Activated gamma-delta T cell treated with anti-CD3 and anti-CD28 coated beads, Interleukin-2, amount 50 U/mL, for 16 hours (primary cell): ENCODE data around the gene PRKAR1B.

ENCODE experiments used
- DNase-seq: peaks from one replicate; pipeline ENCODE4 v3.0.0-alpha.2; 2020; ENCODE audit warnings: low read depth

The PRKAR1B gene

DNA sequence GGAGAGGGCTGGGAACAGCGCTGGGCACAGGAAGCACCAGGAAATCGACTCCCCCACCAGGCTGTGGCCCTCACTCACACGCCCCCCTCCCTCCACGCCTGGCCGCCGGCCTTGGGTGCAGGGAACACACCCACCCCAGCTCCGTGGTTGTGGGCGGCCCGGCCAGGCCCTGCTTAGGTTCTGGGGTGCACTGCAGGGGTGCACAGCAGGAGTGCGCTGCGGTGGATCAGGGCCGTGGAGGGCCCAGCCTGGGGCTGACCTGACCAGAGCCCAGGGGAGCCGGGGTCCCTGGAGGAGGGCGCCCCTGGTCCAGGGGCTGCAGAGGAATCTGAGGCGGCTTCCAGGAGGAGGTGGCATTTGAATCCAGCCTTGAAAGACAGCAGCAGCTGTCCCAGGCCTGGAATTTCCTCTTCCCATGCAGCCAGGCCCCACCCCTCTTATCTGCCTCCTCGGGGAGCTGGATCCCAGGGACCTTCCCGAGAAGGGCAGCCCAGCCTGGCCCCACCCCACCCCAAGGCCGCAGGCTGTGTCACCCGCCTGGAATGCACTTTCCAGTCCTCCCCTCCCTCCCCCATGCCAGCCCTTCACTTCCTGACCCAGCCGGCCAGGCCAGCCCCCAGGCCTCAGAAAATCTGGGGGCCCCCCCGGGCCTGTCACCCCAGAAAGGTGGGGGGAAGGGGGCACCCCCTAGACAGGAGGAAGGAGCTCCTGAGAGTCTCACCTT lies 189.0 kb downstream of the PRKAR1B start:
- no peak for DNase-seq

DNA sequence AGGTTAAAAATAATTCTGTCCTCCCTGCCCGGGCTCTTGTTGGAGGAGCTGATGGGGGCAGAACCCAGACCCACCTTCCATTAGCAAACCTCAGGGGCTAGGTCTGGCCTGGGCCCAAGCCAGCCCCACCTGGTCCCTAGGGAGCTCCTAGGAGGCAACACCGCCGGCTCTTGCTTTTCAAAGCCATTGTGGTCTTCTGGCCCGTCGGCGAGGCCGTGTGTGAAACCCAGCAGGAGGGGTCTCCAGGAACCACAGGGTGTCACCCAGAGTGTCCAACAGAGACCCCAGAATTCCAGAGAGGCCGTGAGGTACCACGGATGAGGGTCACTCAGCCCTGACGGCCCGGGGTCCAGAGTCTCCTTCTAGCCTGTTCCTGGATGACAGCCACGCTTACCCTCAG lies 190.8 kb downstream of the PRKAR1B start:
- DNase-seq = no peak

DNA sequence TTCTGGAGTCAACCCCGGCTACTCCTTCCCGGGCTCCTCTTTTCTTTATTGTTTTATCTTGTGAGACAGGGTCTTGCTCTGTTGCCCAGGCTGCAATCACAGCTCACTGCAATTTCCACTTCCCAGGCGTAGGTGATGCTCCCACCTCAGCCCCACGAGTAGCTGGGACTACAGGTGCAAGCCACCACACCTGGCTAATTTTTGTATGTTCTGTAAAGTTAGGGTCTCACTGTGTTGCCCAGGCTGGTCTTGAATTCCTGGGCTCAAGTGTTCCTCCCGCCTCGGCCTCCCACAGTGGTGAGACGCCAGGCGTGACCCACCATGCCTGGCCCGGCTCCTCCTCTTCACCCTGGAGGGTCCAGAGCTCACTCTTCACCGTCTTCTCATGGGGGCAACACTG lies 192.1 kb downstream of the PRKAR1B start:
- no peak for DNase-seq

DNA sequence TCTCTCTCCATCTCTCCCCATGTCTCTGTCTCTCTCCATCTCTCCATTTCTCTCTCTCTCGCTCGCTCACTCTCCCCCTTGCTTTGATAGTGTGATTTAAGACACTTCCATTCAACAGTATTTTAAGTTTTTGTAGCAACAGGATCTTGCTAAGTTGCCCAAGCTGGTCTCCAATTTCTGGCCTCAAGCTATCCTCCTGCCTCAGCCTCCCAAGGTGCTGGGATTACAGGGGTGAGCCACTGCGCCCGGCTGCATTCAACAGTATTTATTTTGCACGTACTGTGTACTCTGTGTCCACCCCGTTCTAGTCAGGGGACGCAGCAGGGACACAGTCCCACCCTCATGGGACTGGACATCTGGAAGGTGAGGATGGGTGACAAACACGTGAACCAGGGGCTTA lies 193.0 kb downstream of the PRKAR1B start:
- no peak for DNase-seq

DNA sequence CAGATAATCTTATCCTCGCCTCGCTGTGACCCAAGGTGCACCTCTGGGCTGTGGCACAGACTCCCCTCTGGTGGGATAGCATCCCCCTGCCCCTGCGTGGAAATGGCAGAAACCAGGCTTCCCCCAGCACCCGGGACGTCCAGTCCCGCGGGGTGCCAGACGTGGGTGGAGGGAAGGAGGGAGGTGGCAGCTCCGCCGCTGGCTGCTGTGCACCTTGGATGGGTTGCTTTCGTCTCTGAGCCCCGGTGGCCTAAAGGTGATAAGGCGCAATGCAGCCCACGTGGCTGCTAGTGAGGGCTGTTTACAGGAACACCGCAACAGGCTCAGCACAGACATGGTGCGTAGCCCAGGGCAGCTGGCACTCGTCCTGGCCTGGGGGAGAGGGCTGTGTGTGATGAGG lies 193.8 kb downstream of the PRKAR1B start:
- DNase-seq = no peak

DNA sequence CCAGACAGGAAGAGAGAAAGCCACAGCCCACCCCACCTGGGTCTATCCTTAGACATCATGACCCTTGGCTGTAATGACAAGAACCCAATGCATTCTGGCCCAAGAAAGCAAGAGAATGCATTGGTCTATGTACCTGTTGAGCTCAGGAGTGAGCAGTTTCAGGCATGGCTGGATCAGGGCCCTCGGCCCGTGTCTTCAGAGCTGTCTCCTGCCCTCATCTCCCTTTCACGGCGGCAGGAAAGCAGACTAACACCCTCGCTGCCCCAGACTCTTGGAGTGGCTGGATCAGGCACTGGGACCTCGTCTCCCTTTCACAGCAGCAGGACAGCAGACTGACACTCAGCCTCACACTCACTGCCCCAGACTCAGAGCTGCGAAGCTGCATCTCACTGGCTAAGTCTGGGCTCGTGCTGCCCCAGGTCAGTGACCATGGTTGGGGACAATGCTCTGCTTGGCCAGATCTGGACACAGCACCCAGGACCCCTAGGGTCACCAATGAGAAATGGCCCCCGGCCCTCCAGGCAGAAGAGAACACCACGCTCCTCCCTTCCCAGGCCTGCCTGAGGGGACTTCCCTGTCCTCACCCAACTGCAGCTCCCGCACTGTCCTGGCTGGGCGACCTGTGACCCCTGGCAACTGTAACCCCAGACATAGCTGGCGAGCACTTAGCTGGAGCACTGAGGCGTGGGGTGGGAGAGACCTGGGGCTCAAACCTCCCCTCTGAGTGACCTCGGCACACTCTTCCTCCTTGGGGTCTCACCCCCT lies 194.5 kb downstream of the PRKAR1B start:
- no peak for DNase-seq

DNA sequence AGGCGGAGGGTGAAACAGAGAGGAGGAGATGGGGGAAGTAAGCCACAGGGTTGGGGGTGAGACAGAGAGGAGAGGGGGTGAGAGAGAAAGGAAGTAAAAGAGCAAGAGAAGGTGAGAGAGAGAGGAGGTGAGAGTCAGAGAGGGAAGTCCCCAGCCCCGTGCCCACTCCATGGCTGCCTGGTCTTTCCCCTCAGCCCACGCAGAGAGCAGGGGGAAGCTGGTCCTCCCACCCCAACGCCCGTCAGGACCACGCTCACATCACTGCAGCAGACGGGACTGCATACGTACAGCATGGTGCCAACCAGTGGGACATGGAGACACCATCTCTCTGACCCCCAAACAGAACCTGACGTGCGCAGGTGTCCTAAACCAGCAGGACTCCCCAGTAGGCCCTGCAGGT lies 195.3 kb downstream of the PRKAR1B start:
- DNase-seq = no peak

DNA sequence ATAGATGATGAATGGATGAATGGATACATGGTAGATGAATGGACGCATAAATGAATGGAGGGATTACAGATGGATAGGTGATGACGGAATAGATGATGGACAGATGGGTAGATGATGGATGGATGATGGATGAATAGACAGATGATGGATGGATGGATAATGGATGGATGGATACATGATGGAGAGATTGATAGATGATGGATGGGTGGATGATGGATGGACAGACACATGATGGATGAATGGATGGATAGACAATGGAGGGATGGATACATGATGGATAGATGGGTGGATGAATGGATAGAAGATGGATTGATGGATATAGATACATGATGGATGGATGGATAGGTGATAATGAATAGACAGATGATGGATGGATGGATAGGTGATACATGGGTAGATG lies 198.6 kb downstream of the PRKAR1B start:
- no peak for DNase-seq

DNA sequence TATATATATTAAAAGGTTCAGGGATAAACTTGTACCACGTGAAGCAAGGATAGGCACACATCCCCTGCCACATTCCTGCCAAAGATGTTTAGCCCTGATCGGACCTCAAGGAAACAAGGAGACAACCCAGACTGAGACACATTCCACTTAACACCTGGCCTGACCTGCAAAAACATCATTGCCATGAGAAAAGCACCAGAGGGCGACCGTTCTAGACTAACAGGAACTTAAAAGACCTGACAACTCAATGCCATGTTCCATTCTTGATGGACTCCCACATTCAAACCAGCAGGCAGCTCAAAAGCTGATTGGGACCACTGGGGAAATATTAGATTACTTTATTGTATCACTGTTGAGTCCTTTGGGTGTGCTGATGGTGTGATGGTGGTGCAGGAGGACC lies 199.4 kb downstream of the PRKAR1B start:
- DNase-seq = no peak

DNA sequence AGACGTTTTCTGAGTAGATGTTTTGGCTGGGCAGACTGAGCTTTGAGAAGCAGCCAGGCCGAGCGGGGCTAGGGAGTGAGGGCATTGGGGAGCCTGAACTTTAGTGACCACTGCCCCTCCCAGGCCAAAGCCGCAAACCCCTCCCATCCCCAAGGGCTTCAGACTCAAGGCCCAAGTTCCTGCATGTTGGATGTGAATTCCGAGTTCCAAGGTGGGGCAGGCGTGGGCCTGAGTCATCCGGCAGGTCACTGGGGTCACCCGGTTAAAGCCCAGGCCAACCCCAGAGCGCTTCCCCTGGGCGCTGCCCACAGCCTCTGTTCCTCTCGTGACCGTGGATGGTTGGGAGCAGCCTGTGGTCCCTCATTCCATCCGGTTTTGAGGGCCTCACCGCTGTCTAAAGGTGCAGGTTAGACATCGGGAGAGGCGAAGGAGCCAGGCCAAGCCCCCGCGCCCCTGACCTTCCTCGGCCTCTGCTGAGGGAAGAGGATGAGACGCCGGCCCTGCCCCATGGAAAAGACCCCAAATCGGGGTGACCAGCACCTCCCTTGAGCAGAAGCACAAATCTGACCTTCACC lies 200.5 kb downstream of the PRKAR1B start:
- DNase-seq = no peak

DNA sequence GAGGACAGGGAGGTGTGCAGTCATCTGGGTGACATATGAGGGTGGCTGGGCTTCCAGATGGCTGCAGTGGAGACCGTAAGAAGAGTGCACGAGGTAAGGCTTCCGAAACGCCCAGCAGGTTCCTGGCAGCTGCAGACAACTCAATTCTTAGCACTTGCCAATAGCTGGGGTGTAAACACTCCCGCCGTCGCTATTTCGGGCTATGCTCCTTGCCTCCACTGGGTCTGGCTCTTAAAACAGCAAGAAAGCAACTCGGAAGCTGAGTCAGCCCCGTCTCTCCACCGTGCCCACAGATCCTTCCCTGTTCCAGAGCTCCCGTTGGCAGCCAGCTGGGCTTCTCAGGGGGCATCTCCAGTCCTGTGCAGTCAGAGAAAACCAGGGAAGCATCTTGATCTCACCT lies 201.3 kb downstream of the PRKAR1B start:
- DNase-seq = no peak

DNA sequence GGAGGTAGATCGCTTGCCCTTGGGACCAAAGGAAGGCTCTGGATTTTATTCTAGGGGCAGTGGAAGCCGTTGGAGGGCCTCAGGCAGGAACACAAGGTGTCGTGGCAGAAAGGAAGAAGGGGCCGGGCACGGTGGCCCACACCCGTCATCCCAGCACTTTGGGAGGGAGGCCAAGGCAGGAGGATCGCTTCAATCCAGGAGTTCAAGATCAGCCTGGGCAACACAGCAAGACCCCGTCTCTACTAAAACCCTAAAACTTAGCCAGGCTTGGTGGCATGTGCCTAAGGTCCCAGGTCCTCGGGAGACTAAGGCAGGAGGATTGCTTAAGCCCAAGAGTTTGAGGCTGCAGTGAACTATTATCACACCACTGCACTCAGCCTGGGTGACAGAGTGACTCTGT lies 202.3 kb downstream of the PRKAR1B start:
- no peak for DNase-seq

DNA sequence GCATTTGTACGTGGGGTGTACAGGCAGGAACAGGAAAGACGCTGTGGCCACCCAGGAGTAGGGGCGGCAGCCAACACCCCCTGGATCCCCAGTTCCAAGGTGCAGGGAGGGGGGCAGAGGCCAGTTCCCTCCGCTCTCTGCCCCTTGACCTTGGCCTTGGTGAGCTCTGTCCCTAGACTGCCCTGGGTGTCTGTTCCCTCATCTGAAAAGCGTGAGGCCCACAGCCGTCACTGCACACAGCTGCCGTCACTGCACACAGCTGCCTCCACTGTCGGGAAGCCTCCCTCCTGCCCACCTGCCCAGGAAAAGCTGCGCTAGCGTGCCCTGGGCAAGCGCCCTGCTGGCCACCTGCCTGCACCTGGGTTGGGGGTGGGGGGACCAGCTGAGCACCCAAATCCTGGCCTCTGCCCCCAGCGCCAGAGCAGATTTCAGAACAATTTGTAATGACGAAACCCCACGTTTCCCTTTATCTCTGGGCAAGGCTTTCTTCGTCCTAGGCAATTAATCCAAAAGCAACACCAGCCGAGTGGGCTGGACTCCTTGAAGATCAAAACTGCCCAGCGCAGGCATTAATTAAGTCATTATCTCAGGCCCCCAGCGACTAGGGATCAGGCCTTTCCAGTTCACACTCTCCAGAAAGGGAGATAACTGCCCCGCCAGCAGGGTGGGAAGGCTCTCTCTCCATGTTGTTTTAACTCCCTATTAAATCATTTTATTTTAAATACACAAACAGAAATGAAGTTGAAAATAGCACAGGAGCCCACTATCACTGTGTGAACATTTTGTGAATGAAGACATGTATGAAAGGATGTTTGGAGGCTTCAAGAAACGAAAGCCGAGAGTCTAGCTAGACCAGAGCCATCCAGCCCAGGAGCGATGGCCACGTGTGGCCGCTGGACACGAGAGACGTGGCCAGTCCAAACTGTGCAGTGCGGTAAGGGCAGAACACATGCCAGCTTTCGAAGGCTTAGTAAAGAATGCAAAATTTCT lies 203.4 kb downstream of the PRKAR1B start:
- DNase-seq = no peak

DNA sequence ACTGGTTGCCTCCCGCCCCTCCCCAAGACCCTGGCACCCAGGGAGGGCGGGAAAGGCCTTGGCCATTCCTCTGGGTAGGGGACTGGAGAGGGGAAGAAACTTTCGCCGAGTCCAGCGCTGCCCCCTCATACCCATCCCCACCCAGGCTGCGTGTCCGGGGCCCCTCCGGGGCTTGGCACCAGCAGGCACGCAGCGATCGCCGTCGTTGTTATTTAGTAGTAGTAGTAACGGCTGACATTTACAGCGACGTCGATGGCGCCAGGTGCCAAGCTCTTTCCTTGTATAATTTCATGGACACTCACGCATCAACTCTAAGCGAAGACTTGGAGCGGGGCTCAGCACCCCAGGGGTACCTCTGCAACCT lies 204.1 kb downstream of the PRKAR1B start:
- DNase-seq = no peak

DNA sequence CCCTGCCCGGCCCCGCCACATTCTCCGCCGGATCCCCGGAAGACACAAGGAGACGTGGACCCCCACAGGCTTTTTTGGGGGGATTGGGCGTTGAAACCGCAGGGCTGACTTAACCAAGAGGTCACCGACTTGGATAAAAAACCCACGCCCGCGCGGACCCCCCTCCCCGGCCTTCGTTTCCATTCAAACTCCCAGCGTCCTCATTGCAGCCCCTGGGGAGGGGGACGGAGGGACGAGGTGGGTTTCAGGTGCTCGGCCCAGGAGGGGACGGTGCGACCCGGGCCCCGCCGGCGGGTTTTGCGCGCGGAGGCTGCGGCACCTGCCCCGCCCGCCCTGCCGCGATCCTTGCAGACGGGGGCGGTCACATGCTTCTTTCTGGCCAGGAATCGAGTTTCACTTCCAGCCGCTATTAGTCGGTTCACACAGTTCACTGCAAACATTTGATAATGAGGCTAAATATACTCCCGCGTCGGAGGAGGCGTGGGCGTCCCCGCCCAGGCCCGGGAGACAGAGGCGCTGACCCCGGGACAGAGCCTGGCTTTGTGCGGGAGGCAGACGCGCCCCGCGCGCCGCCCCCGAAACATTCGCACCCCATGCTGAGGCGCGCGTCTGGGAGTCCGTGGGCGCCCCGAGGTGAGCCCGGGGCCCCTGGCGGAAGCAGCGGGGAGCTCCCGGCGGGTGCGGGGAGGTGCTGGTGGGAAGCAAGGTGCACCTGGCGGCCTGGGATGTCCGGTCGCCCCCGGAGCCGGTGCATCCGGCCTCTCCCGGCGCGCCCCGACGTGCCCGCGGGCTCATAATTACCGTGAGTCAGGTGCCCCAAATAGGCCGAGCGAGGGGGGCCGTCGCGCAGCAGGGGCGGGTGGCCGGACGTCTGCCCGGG lies 204.8 kb downstream of the PRKAR1B start:
- DNase-seq = no peak

DNA sequence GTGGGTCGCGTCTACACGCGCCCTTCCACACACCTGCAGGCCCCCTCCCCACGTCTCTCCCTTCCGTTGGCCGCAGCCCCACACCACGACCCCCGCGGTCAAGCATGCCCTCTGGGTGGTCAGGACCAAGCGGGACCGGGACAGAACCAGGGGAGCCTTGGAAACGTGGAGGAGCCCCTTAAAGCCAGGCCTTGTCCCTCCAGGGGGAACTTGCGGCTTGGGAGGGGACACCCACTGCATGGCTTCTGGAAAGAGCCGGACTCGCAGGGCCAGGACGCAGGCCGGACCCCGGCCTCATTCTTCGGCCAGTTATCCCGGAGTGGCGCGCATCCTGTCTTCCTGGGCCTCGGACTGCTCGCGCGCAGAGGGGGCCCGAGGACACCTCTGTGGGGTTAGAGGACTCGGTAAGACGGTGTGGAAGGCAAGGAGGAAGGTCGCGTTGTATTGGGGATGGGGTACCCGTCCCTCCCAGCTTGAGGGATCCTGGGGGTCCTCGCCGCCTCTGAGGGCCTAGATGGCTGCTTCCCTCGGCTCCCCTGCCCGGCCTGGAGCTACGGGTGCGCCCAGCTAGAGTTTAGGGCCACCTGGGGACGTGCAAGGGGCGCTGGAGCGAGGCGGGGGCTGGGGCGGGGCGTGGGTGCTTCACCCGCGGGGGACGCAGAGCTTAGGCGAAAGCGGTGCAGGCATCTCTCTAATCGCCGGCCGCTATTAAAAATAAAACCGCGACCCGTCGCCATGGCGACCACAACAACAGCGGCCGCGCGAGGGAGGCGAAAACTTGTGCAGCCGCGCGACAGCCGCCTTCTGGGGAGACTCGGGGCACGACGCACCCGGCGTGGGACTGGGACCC lies 205.6 kb downstream of the PRKAR1B start:
- DNase-seq = no peak

DNA sequence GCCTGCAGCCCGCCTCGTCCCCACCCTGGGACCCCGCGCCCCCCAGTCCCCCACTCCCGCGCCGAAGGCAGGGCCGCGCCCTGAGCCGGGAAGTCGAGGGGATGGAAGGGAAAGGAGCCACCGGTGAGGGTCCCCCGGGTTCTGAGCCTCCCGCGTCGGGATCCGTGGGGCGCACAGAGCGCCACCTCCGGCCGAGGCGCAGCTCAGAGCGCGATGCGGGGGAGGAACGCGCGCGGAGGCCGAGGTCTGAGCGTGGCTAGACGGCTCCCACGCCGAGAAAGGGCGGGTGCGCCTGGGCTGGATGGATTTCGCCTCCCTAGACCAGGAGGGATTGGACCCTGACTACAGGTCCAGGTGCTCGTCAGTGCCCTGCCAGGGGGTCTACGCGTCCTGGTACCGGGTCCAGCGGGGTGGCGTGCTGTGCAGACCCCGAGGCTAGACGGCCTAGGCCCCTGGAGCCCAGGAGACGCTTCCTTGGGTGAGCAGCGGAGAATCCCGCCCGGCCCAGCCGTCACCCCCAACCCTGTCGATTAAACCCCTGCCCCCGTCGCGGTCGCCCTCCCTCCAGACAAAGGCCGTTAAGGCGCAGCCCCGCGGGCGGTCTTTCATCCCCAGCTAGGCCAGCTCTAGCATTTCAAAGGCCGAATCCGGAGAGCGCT lies 206.4 kb downstream of the PRKAR1B start:
- no peak for DNase-seq

DNA sequence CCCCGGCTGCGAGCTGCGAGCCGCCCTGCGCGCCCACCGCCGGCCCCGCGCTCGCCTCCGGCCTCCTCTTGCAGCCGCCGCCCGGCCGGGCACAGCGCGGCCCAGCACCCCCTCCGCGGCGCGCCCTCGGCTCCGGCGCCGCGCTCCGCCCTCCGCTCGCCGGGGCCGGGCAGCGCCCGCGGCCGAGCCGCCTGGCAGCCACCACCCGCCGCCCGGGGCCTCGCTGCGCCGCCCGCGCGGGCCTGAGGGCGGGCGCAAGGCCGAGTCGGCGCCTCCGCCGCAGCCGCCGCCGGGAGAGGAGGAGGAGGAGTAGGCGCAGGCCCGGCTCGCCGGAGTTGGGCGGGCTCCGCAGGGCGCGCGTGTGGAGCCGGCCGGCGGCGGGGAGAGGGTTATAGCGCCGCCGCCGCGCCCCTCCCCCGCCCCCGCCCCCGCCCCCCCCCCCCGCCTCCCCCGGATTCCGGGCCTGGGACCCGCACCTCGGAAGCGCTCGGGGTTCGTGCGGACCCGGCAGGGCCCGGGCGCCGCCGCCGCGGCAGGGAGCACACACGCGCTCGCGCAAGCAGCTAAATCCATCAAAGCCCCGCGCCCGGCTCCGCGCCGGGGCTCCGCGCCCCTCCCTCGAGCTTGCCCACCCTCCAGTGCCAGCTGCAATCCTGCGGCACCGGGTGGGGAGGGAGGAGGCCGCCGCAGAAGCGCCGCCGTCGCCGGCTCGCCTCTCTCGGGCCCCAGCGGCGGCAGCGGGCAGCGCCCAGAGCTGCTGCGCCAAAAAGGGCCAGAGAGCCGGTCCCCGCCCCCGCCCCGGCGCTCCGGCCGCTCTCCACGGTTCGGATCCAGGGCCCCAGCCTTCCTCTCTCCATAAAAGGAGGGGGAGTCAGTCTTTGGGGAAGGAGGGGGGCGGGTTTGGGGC lies 207.3 kb downstream of the PRKAR1B start, which contains the start of gene PDGFA:
Gene PDGFA, minus strand, starts transcription at position 363 of the 907 bp plus-strand sequence. CDS start 845 bp downstream, outside the sequence.
- no peak for DNase-seq
